ENCODE data around the gene FICD. TPM values are rescaled to one million over a fixed set of nuclear protein-coding genes. Genes with fewer than 3 reads are reported as not detected.

FICD gene
- total RNA-seq, 1 donor from 2014 or later: 7.1 TPM

DNA sequence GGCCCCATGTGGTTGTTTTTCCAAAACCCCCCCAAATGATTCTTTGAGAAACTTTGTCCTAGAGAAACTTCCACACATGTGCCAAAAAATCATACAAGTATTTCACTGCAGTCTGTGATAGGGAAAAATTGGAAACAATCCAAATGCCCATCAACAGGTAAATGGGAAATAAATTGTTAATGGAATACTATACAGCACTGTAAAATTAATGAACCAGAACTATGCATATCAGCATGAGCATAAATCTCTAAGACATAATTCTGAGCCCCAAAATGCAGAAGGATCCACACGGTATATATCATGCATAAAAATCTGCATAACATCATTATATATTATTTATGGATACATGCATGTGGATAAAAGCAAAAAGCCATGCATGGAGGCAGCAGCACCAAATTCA, 5.3 kb upstream of the FICD start:
- no peak overlapping the region for H3K27ac Mint-ChIP-seq
- peaks cover 7% of the 10 kb centered on the region for H3K27me3 Mint-ChIP-seq (ENCODE audit: insufficient read depth, low read depth)
- Histone ChIP-seq H3K79me2 (ENCODE audit: low read depth) (no peaks in the 10 kb centered on the region), H3K36me3 (no peaks in the 10 kb centered on the region), H3K27me3 (no peaks in the 10 kb centered on the region), H3K4me1 (peaks cover 3% of the 10 kb centered on the region), H3K9ac (no peak overlapping the region), H3K27ac (no peak overlapping the region), H3F3A (ENCODE audit: low read depth) (peaks cover 17% of the 10 kb centered on the region), H2AFZ (replicated peaks) (no peak overlapping the region), H3K4me2 (no peak overlapping the region), H3K9me3 (ENCODE audit: low read depth) (no peaks in the 10 kb centered on the region), H4K20me1 (ENCODE audit: low read depth) (no peaks in the 10 kb centered on the region), H3K4me3 (no peak overlapping the region)
- TF ChIP-seq EZH2phosphoT487 (IDR thresholded peaks at IDR 0.05): no peak
- TF ChIP-seq EZH2 (IDR thresholded peaks at IDR 0.05): no peak
- TF ChIP-seq, protein P1, sequence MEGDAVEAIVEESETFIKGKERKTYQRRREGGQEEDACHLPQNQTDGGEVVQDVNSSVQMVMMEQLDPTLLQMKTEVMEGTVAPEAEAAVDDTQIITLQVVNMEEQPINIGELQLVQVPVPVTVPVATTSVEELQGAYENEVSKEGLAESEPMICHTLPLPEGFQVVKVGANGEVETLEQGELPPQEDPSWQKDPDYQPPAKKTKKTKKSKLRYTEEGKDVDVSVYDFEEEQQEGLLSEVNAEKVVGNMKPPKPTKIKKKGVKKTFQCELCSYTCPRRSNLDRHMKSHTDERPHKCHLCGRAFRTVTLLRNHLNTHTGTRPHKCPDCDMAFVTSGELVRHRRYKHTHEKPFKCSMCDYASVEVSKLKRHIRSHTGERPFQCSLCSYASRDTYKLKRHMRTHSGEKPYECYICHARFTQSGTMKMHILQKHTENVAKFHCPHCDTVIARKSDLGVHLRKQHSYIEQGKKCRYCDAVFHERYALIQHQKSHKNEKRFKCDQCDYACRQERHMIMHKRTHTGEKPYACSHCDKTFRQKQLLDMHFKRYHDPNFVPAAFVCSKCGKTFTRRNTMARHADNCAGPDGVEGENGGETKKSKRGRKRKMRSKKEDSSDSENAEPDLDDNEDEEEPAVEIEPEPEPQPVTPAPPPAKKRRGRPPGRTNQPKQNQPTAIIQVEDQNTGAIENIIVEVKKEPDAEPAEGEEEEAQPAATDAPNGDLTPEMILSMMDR (IDR thresholded peaks at IDR 0.05): no peak
- peaks cover 14% of the 10 kb centered on the region for H3K4me1 Mint-ChIP-seq
- no peak overlapping the region for H3K4me3 Mint-ChIP-seq
- no peak for DNase-seq (ENCODE audit: low spot score)
- no peaks in the 10 kb centered on the region for H3K9me3 Mint-ChIP-seq
- no peaks in the 10 kb centered on the region for H3K36me3 Mint-ChIP-seq

DNA sequence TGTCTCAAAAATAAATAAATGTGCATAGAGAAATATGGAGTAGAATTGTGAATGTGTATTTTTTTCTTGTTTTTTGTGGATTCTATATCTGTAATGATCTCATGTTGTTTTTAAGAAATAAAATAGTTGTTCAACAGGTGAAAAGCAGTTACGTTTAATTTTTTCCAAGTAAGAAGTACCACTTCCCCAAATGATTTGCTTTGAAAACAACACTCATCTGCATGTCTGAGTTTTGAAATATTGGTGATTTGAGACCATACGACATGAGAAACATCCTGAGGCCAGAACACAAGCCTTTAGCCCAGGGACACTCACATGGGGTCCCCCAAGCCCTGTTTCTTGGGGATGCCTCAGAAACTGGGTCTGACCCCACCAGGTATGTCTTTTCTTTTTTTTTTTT, 4.2 kb upstream of the FICD start:
- Histone ChIP-seq H4K20me1 (ENCODE audit: low read depth) (peaks cover 5% of the 10 kb centered on the region), H3F3A (ENCODE audit: low read depth) (peaks cover 17% of the 10 kb centered on the region), H3K4me2 (no peak overlapping the region), H3K27me3 (no peaks in the 10 kb centered on the region), H3K4me3 (no peak overlapping the region), H3K36me3 (no peaks in the 10 kb centered on the region), H3K27ac (no peak overlapping the region), H3K79me2 (ENCODE audit: low read depth) (peaks cover 4% of the 10 kb centered on the region), H3K4me1 (peaks cover 5% of the 10 kb centered on the region), H3K9ac (no peak overlapping the region), H2AFZ (replicated peaks) (no peak overlapping the region), H3K9me3 (ENCODE audit: low read depth) (no peaks in the 10 kb centered on the region)
- H3K4me1 Mint-ChIP-seq: peaks cover 15% of the 10 kb centered on the region
- H3K9me3 Mint-ChIP-seq: no peaks in the 10 kb centered on the region
- no peak for DNase-seq (ENCODE audit: low spot score)
- H3K27ac Mint-ChIP-seq: no peak overlapping the region
- TF ChIP-seq EZH2phosphoT487 (IDR thresholded peaks at IDR 0.05): no peak
- TF ChIP-seq EZH2 (IDR thresholded peaks at IDR 0.05): no peak
- TF ChIP-seq, protein P1 (IDR thresholded peaks at IDR 0.05): no peak
- peaks cover 8% of the 10 kb centered on the region for H3K27me3 Mint-ChIP-seq (ENCODE audit: insufficient read depth, low read depth)
- no peak overlapping the region for H3K4me3 Mint-ChIP-seq
- no peaks in the 10 kb centered on the region for H3K36me3 Mint-ChIP-seq

DNA sequence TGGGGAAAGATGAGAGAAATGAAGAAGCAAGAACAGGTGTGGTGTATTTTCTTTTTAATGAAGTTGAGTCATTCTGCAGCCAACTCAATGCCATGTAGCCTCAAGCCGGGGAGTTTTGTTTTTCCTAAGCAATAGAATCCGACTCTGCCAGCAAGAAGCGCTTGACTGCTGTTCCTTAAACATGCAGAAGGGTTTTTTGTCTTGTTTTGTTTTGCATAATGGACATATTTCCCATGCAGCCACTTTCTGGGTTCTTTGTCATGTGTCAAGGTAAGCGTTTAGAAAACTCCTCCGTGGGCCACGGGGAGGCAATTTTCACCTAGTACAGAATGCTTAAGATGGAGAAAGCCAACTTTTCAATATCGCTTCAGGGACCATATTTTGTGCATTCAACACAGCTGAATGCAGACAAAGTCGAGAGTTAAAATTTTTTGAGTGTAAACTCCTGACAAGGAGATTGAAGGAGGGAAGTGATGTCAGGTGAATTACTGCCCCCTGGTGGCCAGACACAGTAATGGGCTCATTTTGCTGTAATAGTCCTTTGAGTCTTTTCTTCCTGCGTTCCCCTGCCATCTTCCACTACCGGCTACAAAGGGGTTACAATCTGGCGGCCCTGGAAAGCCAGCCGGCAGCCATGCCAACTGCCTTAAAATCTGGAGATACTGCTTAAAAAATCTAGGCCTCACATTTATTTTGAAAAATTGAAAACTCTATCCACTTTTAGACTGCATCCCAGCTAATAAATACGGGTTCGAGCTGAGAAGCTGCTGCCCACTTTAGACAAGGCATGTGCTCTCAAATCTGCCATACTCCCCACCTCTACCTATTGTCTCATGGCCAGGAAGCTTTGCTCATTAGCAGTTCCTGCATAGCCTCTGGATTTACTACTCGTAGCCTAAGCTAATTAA, 3.2 kb upstream of the FICD start:
- peaks cover 11% of the 10 kb centered on the region for H3K4me1 ChIP-seq
- DNase-seq (ENCODE audit: low spot score): peak; percentile 80
- H3K4me1 Mint-ChIP-seq: peaks cover 26% of the 10 kb centered on the region
- H3F3A ChIP-seq (ENCODE audit: low read depth): peaks cover 17% of the 10 kb centered on the region
- H3K27ac ChIP-seq: no peak overlapping the region
- no peaks in the 10 kb centered on the region for H3K36me3 Mint-ChIP-seq
- H3K4me2 ChIP-seq: peak overlapping the region; percentile 50
- H2AFZ ChIP-seq (replicated peaks): peak overlapping the region; percentile 64
- H3K27me3 ChIP-seq: no peaks in the 10 kb centered on the region
- no peak overlapping the region for H3K9ac ChIP-seq
- TF ChIP-seq EZH2 (IDR thresholded peaks at IDR 0.05): no peak
- TF ChIP-seq, protein P1 (IDR thresholded peaks at IDR 0.05): peak; percentile 84
- no peak for TF ChIP-seq EZH2phosphoT487 (IDR thresholded peaks at IDR 0.05)
- H3K4me3 Mint-ChIP-seq: no peak overlapping the region
- H3K27me3 Mint-ChIP-seq (ENCODE audit: insufficient read depth, low read depth): peaks cover 9% of the 10 kb centered on the region
- H3K36me3 ChIP-seq: no peaks in the 10 kb centered on the region
- H3K79me2 ChIP-seq (ENCODE audit: low read depth): peaks cover 12% of the 10 kb centered on the region
- H3K27ac Mint-ChIP-seq: no peak overlapping the region
- H3K9me3 Mint-ChIP-seq: no peaks in the 10 kb centered on the region
- H3K4me3 ChIP-seq: no peak overlapping the region
- no peaks in the 10 kb centered on the region for H3K9me3 ChIP-seq (ENCODE audit: low read depth)
- peaks cover 9% of the 10 kb centered on the region for H4K20me1 ChIP-seq (ENCODE audit: low read depth)
